Measurements from ENCODE around the gene NMU.
"Not testable (repeated sequence)": the region's sequence is repeated elsewhere in the genome, so short reads cannot be mapped to it uniquely, and the experiment has no call there.

GRCh38 chr4:55582773-55583172 lies 53.3 kb downstream of the NMU start:
- TF ChIP-seq CTCF (IDR thresholded peaks at IDR 0.05; ENCODE audit: low read length); EZH2 (IDR thresholded peaks at IDR 0.05; ENCODE audit: borderline replicate concordance, low read length): not testable (repeated sequence)

Data from OCI-LY1 (cell line).